K562 (cell line): ENCODE measurements around the gene RTP3. TPM values are rescaled to one million over a fixed set of nuclear protein-coding genes. Genes with fewer than 3 reads are reported as not detected.
A peak's percentile ranks its signal among the peaks of the same experiment; 100 is the strongest.

Experiments used
- ATAC-seq: fragments of 200-7000 bp; cut with Tn5 transposase; 3 replicates; pipeline ENCODE4 v1.9.1; 2020; ENCODE audit warnings: moderate library complexity
- BruUV-seq: library from RNA; stranded (reverse); fragments of 400-500 nt; replicated peaks from 2 replicates; lab custom pipeline; 2021; lab: Mats Ljungman, UMichigan
- CTCF ChIA-PET: fragments of 300-600 bp; formaldehyde crosslinking; extraction: SDS; loops from one replicate; lab custom pipeline; 2021; ENCODE audit warnings: low intra/inter-chr PET ratio; lab: Yijun Ruan, JAX
- POLR2A ChIA-PET: fragments of 300-600, 350-650 bp; sonication (Branson Sonifier 250); formaldehyde crosslinking; extraction: SDS; loops from one replicate; lab custom pipeline; 2021; ENCODE audit warnings: antibody characterized with exemption, inconsistent platforms; lab: Yijun Ruan, JAX
- DNase-seq, 4 experiments: peaks; one replicate each; pipeline versions ENCODE4 v3.0.0 to v3.0.0-alpha.2; 2011 to 2018; ENCODE audit warnings: low spot score in 3 of 4, mixed read lengths in 3 of 4; ENCODE audit errors: extremely low read depth in 1 of 4
- FAIRE-seq: peaks from 2 replicates; lab custom pipeline; 2011; peaks lifted over from hg19 to GRCh38; lab: Jason Lieb, UNC
- H2AFZ ChIP-seq: 2 replicates; pipeline ENCODE4 v1.6.0; 2011; ENCODE audit warnings: low read depth, low read length, control low read depth, inconsistent platforms
- H3K27ac ChIP-seq: fragments of 200-600 bp; 3 replicates; pipeline ENCODE4 v1.8.0; 2011; ENCODE audit warnings: low read depth, mild to moderate bottlenecking, control low read depth, inconsistent platforms, low read length, moderate library complexity, mixed read lengths; ENCODE audit errors: extremely low read depth
- H3K27me3 ChIP-seq, 2 experiments: fragments of 300-600 bp in 1 of 2; 2 replicates in 1 of 2; 3 replicates in 1 of 2; pipeline versions ENCODE4 v1.6.0 to v1.8.0; 2011; ENCODE audit warnings: inconsistent platforms in 2 of 2, low read length in 2 of 2, mild to moderate bottlenecking in 1 of 2, mixed read lengths in 1 of 2, moderate library complexity in 1 of 2; ENCODE audit not compliant: control insufficient read depth in 2 of 2, insufficient read depth in 2 of 2
- H3K36me3 ChIP-seq: fragments of 300-600 bp; 3 replicates; pipeline ENCODE4 v1.8.0; 2011; ENCODE audit warnings: mild to moderate bottlenecking, low read length, inconsistent platforms; ENCODE audit not compliant: control insufficient read depth, insufficient read depth
- H3K4me1 ChIP-seq, 2 experiments: fragments of 200-600 bp in 1 of 2; replicated peaks in 1 of 2; 2 replicates in 1 of 2; 3 replicates in 1 of 2; pipeline versions ENCODE4 v1.5.1 to v1.8.0; 2011; ENCODE audit warnings: inconsistent platforms in 2 of 2, low read length in 2 of 2, mild to moderate bottlenecking in 1 of 2, mixed read lengths in 1 of 2, moderate library complexity in 1 of 2; ENCODE audit not compliant: control insufficient read depth in 2 of 2, insufficient read depth in 2 of 2
- H3K4me2 ChIP-seq: 2 replicates; pipeline ENCODE4 v1.6.1; 2011; ENCODE audit warnings: low read length, control low read depth, inconsistent platforms, mixed read lengths; ENCODE audit not compliant: insufficient read depth
- H3K4me3 ChIP-seq: fragments of 200-600 bp; sonication (generic), shearing (Covaris generic); 2 replicates; pipeline ENCODE4 v1.5.1; 2016; ENCODE audit warnings: control low read depth, inconsistent platforms
- H3K79me2 ChIP-seq: fragments of 200-600 bp; 3 replicates; pipeline ENCODE4 v1.8.0; 2011; ENCODE audit warnings: low read length, inconsistent platforms; ENCODE audit not compliant: control insufficient read depth, insufficient read depth
- H3K9ac ChIP-seq, 2 experiments: 2 replicates each; pipeline versions ENCODE4 v1.6.0 to v1.6.1; 2011; ENCODE audit warnings: low read depth in 2 of 2, low read length in 2 of 2, control low read depth in 1 of 2, inconsistent platforms in 1 of 2, mild to moderate bottlenecking in 1 of 2, mixed read lengths in 1 of 2; ENCODE audit not compliant: insufficient read depth in 1 of 2
- H3K9me1 ChIP-seq: one replicate; pipeline ENCODE4 v1.6.0; 2011; ENCODE audit warnings: inconsistent platforms, mild to moderate bottlenecking, low read length, moderate library complexity; ENCODE audit not compliant: control insufficient read depth, insufficient read depth
- H3K9me3 ChIP-seq: replicated peaks from 2 replicates; pipeline ENCODE4 v1.5.1; 2011; ENCODE audit warnings: low read depth, low read length, inconsistent platforms; ENCODE audit not compliant: control insufficient read depth, insufficient read depth
- H4K20me1 ChIP-seq: replicated peaks from 2 replicates; pipeline ENCODE4 v1.6.1; 2011; ENCODE audit warnings: low read length, inconsistent platforms, mixed read lengths; ENCODE audit not compliant: control insufficient read depth, insufficient read depth
- GABPB2 ChIP-seq: fragments of 250-450 bp; sonication (Bioruptor Pico); conservative IDR thresholded peaks from 2 replicates; pipeline ENCODE4 v1.5.1; 2021; ENCODE audit warnings: mild to moderate bottlenecking
- GATAD2B ChIP-seq: fragments of 450-650 bp; IDR thresholded peaks from 2 replicates; pipeline ENCODE4 v1.6.1; 2017; ENCODE audit warnings: mild to moderate bottlenecking, borderline replicate concordance
- HCFC1 ChIP-seq: IDR thresholded peaks from 2 replicates; pipeline ENCODE4 v1.6.1; 2012; ENCODE audit warnings: low read depth, low read length, improper control_type of control experiment
- LEF1 ChIP-seq: fragments of 450-650 bp; IDR thresholded peaks from 2 replicates; pipeline ENCODE4 v1.6.1; 2016; ENCODE audit warnings: mild to moderate bottlenecking
- NR2C1 ChIP-seq, 2 experiments: fragments of 450-650 bp; IDR thresholded peaks; 2 replicates each; pipeline ENCODE4 v1.6.1; 2017; ENCODE audit warnings: mild to moderate bottlenecking in 2 of 2, antibody characterized with exemption in 1 of 2, inconsistent platforms in 1 of 2, missing compliant biosample characterization in 1 of 2, missing genetic modification characterization in 1 of 2
- PATZ1 ChIP-seq: fragments of 250-450 bp; sonication (Bioruptor Pico); IDR thresholded peaks from 2 replicates; pipeline ENCODE4 v1.5.0; 2020; ENCODE audit warnings: mild to moderate bottlenecking, borderline replicate concordance
- POLR2AphosphoS2 ChIP-seq: IDR thresholded peaks from 2 replicates; pipeline ENCODE4 v1.6.1; 2012; ENCODE audit warnings: low read length, improper control_type of control experiment
- RBM17 ChIP-seq: fragments of 200-400 bp; formaldehyde crosslinking; IDR thresholded peaks from 2 replicates; pipeline ENCODE4 v1.6.1; 2017; ENCODE audit warnings: low read depth, mild to moderate bottlenecking, low read length, borderline replicate concordance
- TOE1 ChIP-seq, 2 experiments: fragments of 450-650 bp in 1 of 2; sonication (generic) in 1 of 2; formaldehyde crosslinking in 1 of 2; IDR thresholded peaks; 2 replicates each; pipeline versions ENCODE4 v1.7.1 to v1.8.0; 2016 to 2022; ENCODE audit warnings: borderline replicate concordance in 2 of 2, mild to moderate bottlenecking in 2 of 2, antibody characterized with exemption in 1 of 2, inconsistent platforms in 1 of 2, low read depth in 1 of 2, missing genetic modification reagents in 1 of 2, moderate library complexity in 1 of 2
- TRIM28 ChIP-seq: fragments of 450-650 bp; IDR thresholded peaks from 2 replicates; pipeline ENCODE4 v1.6.1; 2017
- ZNF24 ChIP-seq: fragments of 450-650 bp; IDR thresholded peaks from 2 replicates; pipeline ENCODE4 v1.6.1; 2016
- ZNF444 ChIP-seq: fragments of 250-450 bp; sonication (Bioruptor Pico); IDR thresholded peaks from 2 replicates; pipeline ENCODE4 v1.4.0; 2020; ENCODE audit warnings: mild to moderate bottlenecking, moderate library complexity
- ZNF589 ChIP-seq: fragments of 200-800 bp; sonication (Bioruptor generic); IDR thresholded peaks from 2 replicates; pipeline ENCODE4 v1.6.1; 2016; ENCODE audit warnings: low read depth, missing genetic modification characterization, missing compliant biosample characterization
- WGBS: fragments of 100-300 bp; shearing (Covaris generic); methylation state at CpG from one replicate; pipeline ENCODE4 v1.1.6; 2016; ENCODE audit warnings: low coverage, mixed read lengths; ENCODE audit not compliant: insufficient coverage; ENCODE audit errors: missing lambda C conversion rate; 5-methylcytosine and 5-hydroxymethylcytosine counted together
- in situ Hi-C: fragments of 300-500 bp; cut with MboI; formaldehyde crosslinking; loops from 4 replicates; pipeline ENCODE4 v1.15.0; 2018; ENCODE audit warnings: inconsistent platforms, mixed read lengths
- intact Hi-C: fragments of 100-400 bp; cut with micrococcal nuclease; formaldehyde crosslinking; loops from 2 replicates; pipeline ENCODE4 v1.14.2; 2022
- polyA plus RNA-seq, 8 experiments: library from polyadenylated mRNA; depleted of rRNA in 4 of 8; stranded (reverse) in 5 of 8; unstranded in 3 of 8; fragments of >200 nt; fragmentation: Nextera tagmentation in 2 of 8; fragmentation: Illumina TruSeq in 1 of 8; extraction: Ambion mirVana in 2 of 8; extraction: Trizol in 1 of 8; gene quantifications; 2 replicates each; pipeline versions ENCODE4 v1.2.1 to v1.2.3, GENCODE V29; 2011 to 2014; ENCODE audit warnings: inconsistent platforms in 1 of 8, missing spikeins in 1 of 8
- total RNA-seq, 7 experiments: library from RNA; depleted of rRNA in 6 of 7; stranded (reverse); fragments of >200 nt in 6 of 7; fragmentation: Illumina TruSeq in 2 of 7; extraction: Trizol in 2 of 7; gene quantifications; 2 replicates each; pipeline versions ENCODE4 v1.2.1 to v1.2.3, GENCODE V29; 2011 to 2021; ENCODE audit warnings: low replicate concordance in 1 of 7

RTP3 gene
- total and polyA plus RNA-seq, 9 of the 15 experiments (the other 6 are each of a cell fraction or from before 2014, with no cell fraction given) = not detected

- WGBS = 0% methylated on average over 1 of the region's 1 CpG
- intact Hi-C loops (no loop called here), in situ Hi-C loops (no loop called here)
- no peaks in the 10 kb centered on the region for H4K20me1 ChIP-seq
- FAIRE-seq (no peak), ATAC-seq (no peak)
- no peaks in the 10 kb centered on the region for H3K9me3 ChIP-seq
- no peaks in the 10 kb centered on the region for H3K9me1 ChIP-seq
- ChIA-PET POLR2A (interaction anchor here (0.6 to 0.8 kb wide), 2 partner anchors 11 to 22 kb away, joined by 3 to 4 read pairs; no protein-coding TSS in a partner anchor), CTCF (no interaction called here)
- no peak overlapping the region for H2AFZ ChIP-seq
- H3K79me2 ChIP-seq = no peaks in the 10 kb centered on the region
- peaks cover 0 to 6% of the 10 kb centered on the region in 2 experiments; a peak in 1 of 5 replicates for H3K4me1 ChIP-seq
- no peak overlapping the region for H3K4me3 ChIP-seq
- H3K27ac ChIP-seq = no peak overlapping the region
- no peaks in the 10 kb centered on the region for H3K36me3 ChIP-seq
- BruUV-seq = no TSS peak
- H3K9ac ChIP-seq = no peak overlapping the region
- H3K4me2 ChIP-seq = no peak overlapping the region
- H3K27me3 ChIP-seq = peaks cover 29 to 82% of the 10 kb centered on the region in 2 experiments
- TF ChIP-seq ZNF24 (peak; percentile 86), GATAD2B (no peak), TOE1 (IDR thresholded peaks at IDR 0.05; ENCODE audit: borderline replicate concordance) (no peak), TOE1 (CRISPR knock-in tag; IDR thresholded peaks at IDR 0.05; ENCODE audit: borderline replicate concordance, low read depth) (no peak), NR2C1 (IDR thresholded peaks at IDR 0.05) (no peak), NR2C1 (tag; IDR thresholded peaks at IDR 0.05) (no peak)
- TF ChIP-seq, all 486 proteins: peak for 1
- no peak for DNase-seq
These were observed 30.8 kb upstream of the RTP3 start for GRCh38 chr3:46466871-46467403.

GRCh38 chr3:46467562-46467961 is 30.2 kb upstream of the RTP3 start:
- in situ Hi-C loops = no loop called here
- CTCF ChIA-PET = no interaction called here
- POLR2A ChIA-PET = interaction anchor here (0.6 kb wide), 1 partner anchor 173 kb away, joined by 3 read pairs; no protein-coding TSS in a partner anchor
- ATAC-seq = no peak
- H3K9ac ChIP-seq = no peak overlapping the region
- no peak overlapping the region for H2AFZ ChIP-seq
- H3K79me2 ChIP-seq = no peaks in the 10 kb centered on the region
- intact Hi-C loops = no loop called here
- DNase-seq = no peak
- H3K4me2 ChIP-seq = no peak overlapping the region
- H3K9me1 ChIP-seq = no peaks in the 10 kb centered on the region
- no TSS peak for BruUV-seq
- H3K27me3 ChIP-seq = peaks cover 27 to 84% of the 10 kb centered on the region in 2 experiments
- no peak overlapping the region for H3K27ac ChIP-seq
- no peak for FAIRE-seq
- H3K36me3 ChIP-seq = no peaks in the 10 kb centered on the region
- no peaks in the 10 kb centered on the region for H3K9me3 ChIP-seq
- peaks cover 0 to 6% of the 10 kb centered on the region in 2 experiments; a peak in 1 of 5 replicates for H3K4me1 ChIP-seq
- H3K4me3 ChIP-seq = no peak overlapping the region
- H4K20me1 ChIP-seq = no peaks in the 10 kb centered on the region
- 0% methylated on average over 3 of the region's 4 CpGs for WGBS
- no peak for TF ChIP-seq PATZ1 (CRISPR knock-in tag)
- no peak for TF ChIP-seq ZNF444
- TF ChIP-seq POLR2AphosphoS2 = no peak
- TF ChIP-seq LEF1 = no peak
- no peak for TF ChIP-seq RBM17
- no peak for TF ChIP-seq HCFC1
- TF ChIP-seq TRIM28 = no peak
- no peak for TF ChIP-seq GABPB2 (CRISPR knock-in tag)
- no peak for TF ChIP-seq ZNF589 (CRISPR knock-in tag)
